Naive thymus-derived CD4-positive, alpha-beta T cell (primary cell): ENCODE data around the gene OR5AU1. TPM values are rescaled to one million over a fixed set of nuclear protein-coding genes. Genes with fewer than 3 reads are reported as not detected.
"Not testable (repeated sequence)": the region's sequence is repeated elsewhere in the genome, so short reads cannot be mapped to it uniquely, and the experiment has no call there.

Experiments
- ATAC-seq: fragments of 150-1000 bp; cut with Tn5 transposase; 2 replicates; pipeline ENCODE4 v1.10.0; 2021; ENCODE audit warnings: mild to moderate bottlenecking, moderate library complexity
- CTCF ChIA-PET: fragments of 350-600 bp; sonication (Branson Sonifier 250); formaldehyde crosslinking; loops from one replicate; lab custom pipeline; 2021; ENCODE audit warnings: antibody characterized with exemption; lab: Charles Lee
- POLR2A ChIA-PET: fragments of 350-600 bp; sonication (Branson Sonifier 250); formaldehyde crosslinking; loops from one replicate; lab custom pipeline; 2021; ENCODE audit warnings: antibody characterized with exemption, inconsistent platforms; lab: Charles Lee
- DNase-seq, 9 donors: peaks; one replicate each; pipeline versions ENCODE4 v3.0.0 to v3.0.0-alpha.2; 2020 to 2022; ENCODE audit warnings: mixed read lengths in 1 of 9
- H3K27ac ChIP-seq: one replicate; pipeline ENCODE4 v1.7.0; 2013; ENCODE audit warnings: mild to moderate bottlenecking, low read depth, low read length, moderate library complexity
- H3K27me3 ChIP-seq, 2 donors: one replicate each; pipeline ENCODE4 v1.7.0; 2013; ENCODE audit warnings: low read length in 2 of 2, mild to moderate bottlenecking in 2 of 2, moderate library complexity in 2 of 2; ENCODE audit not compliant: control insufficient read depth in 2 of 2, insufficient read depth in 2 of 2
- H3K36me3 ChIP-seq, 3 experiments: 1 replicate in 2 of 3; 2 replicates in 1 of 3; pipeline ENCODE4 v1.7.0; 2013; ENCODE audit warnings: low read length in 3 of 3, mild to moderate bottlenecking in 3 of 3, moderate library complexity in 1 of 3; ENCODE audit not compliant: insufficient read depth in 3 of 3, control insufficient read depth in 2 of 3
- H3K4me1 ChIP-seq, 2 donors: one replicate each; pipeline ENCODE4 v1.7.0; 2013; ENCODE audit warnings: low read length in 2 of 2, mild to moderate bottlenecking in 2 of 2, moderate library complexity in 1 of 2; ENCODE audit not compliant: control insufficient read depth in 2 of 2, insufficient read depth in 2 of 2
- H3K4me3 ChIP-seq: 2 replicates; pipeline ENCODE4 v1.7.0; 2013; ENCODE audit warnings: mild to moderate bottlenecking, low read length
- H3K9me3 ChIP-seq, 3 experiments: 1 replicate in 2 of 3; 2 replicates in 1 of 3; pipeline ENCODE4 v1.7.0; 2013; ENCODE audit warnings: low read length in 3 of 3; ENCODE audit not compliant: control insufficient read depth in 2 of 3
- H3K27ac Mint-ChIP-seq, 9 donors: one replicate each; pipeline ENCODE4 v1.8.0; 2020 to 2022; ENCODE audit warnings: mixed read lengths in 9 of 9, mild to moderate bottlenecking in 8 of 9, moderate library complexity in 5 of 9, inconsistent platforms in 2 of 9
- H3K27me3 Mint-ChIP-seq, 5 donors: one replicate each; pipeline ENCODE4 v1.8.0; 2021 to 2022; ENCODE audit warnings: mixed read lengths in 5 of 5, mild to moderate bottlenecking in 1 of 5
- H3K36me3 Mint-ChIP-seq, 5 donors: one replicate each; pipeline ENCODE4 v1.8.0; 2020 to 2022; ENCODE audit warnings: mixed read lengths in 5 of 5, mild to moderate bottlenecking in 3 of 5, inconsistent platforms in 1 of 5
- H3K4me1 Mint-ChIP-seq, 7 donors: one replicate each; pipeline ENCODE4 v1.8.0; 2020 to 2022; ENCODE audit warnings: mixed read lengths in 7 of 7, mild to moderate bottlenecking in 3 of 7, inconsistent platforms in 1 of 7
- H3K4me3 Mint-ChIP-seq, 10 donors: one replicate each; pipeline ENCODE4 v1.8.0; 2020 to 2022; ENCODE audit warnings: mild to moderate bottlenecking in 10 of 10, mixed read lengths in 10 of 10, moderate library complexity in 6 of 10, inconsistent platforms in 2 of 10
- H3K9me3 Mint-ChIP-seq, 11 donors: one replicate each; pipeline ENCODE4 v1.8.0; 2020 to 2022; ENCODE audit warnings: mixed read lengths in 11 of 11, mild to moderate bottlenecking in 4 of 11, inconsistent platforms in 1 of 11, moderate library complexity in 1 of 11
- intact Hi-C, 2 donors: fragments of 100-400 bp; cut with micrococcal nuclease; formaldehyde crosslinking; loops; one replicate each; pipeline ENCODE4 v1.15.1; 2023
- polyA plus RNA-seq, 2 donors: library from polyadenylated mRNA; unstranded; fragments of 300-500 nt; fragmentation: Illumina TruSeq; gene quantifications; one replicate each; pipeline ENCODE4 v1.2.3, GENCODE V29; 2021
- total RNA-seq, 6 experiments: library from RNA in 5 of 6; stranded (reverse) in 5 of 6; gene quantifications; 1 replicate in 5 of 6; 2 replicates in 1 of 6; pipeline ENCODE4 v1.2.3 and lab custom pipeline; 2021 to 2026

The OR5AU1 gene
- total and polyA plus RNA-seq, 7 experiments from 2014 or later = not detected

DNA sequence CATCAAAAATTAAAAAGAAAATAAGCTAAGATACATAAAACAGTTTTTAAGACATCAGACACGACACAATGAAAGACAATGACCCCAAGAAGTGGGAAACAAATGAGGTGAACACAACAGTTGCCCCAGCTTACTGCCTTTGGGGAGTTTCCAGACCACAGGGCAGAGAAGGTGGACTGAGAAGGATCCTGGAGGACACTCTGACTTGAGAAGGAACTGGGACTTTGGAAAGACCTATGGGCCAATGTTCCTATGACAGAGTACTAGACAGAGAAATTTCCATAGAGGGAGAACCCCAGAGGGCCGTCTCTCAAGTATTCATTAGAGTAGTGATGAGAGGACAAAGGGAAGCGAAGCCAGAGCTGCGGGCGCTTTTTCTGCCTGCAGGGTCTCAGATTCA, 6.2 kb upstream of the OR5AU1 start:
- no peak overlapping the region for H3K27ac ChIP-seq
- DNase-seq (no peak), ATAC-seq (no peak)
- intact Hi-C loops = no loop called here
- no peaks in the 10 kb centered on the region for H3K36me3 Mint-ChIP-seq
- CTCF ChIA-PET = no interaction called here
- H3K27me3 Mint-ChIP-seq = peaks cover 4 to 44% (median 21%) of the 10 kb centered on the region in 5 donors
- peaks cover 0 to under 1% of the 10 kb centered on the region in 2 donors for H3K27me3 ChIP-seq
- H3K4me1 ChIP-seq = no peaks in the 10 kb centered on the region
- H3K4me3 Mint-ChIP-seq = no peak overlapping the region
- H3K36me3 ChIP-seq = no peaks in the 10 kb centered on the region
- no peak overlapping the region for H3K27ac Mint-ChIP-seq
- H3K9me3 Mint-ChIP-seq = no peaks in the 10 kb centered on the region
- no peaks in the 10 kb centered on the region for H3K9me3 ChIP-seq
- H3K4me1 Mint-ChIP-seq = peaks cover 0 to 3% (median 0%) of the 10 kb centered on the region in 7 donors
- no peak overlapping the region for H3K4me3 ChIP-seq
- POLR2A ChIA-PET = no interaction called here

GRCh38 chr14:21160061-21160610, 4.3 kb upstream of the OR5AU1 start:
- ATAC-seq (no peak), DNase-seq (no peak)
- no peaks in the 10 kb centered on the region for H3K27me3 ChIP-seq
- no peaks in the 10 kb centered on the region for H3K36me3 ChIP-seq
- no peak overlapping the region for H3K27ac ChIP-seq
- H3K4me3 ChIP-seq = no peak overlapping the region
- Mint-ChIP-seq H3K36me3 (peaks cover 0 to 2% (median 0%) of the 10 kb centered on the region in 5 donors), H3K27ac (no peak overlapping the region), H3K9me3 (no peaks in the 10 kb centered on the region), H3K4me1 (peaks cover 0 to 5% (median under 1%) of the 10 kb centered on the region in 7 donors), H3K27me3 (peaks cover 5 to 43% (median 30%) of the 10 kb centered on the region in 5 donors), H3K4me3 (no peak overlapping the region)
- CTCF ChIA-PET = no interaction called here
- H3K9me3 ChIP-seq = no peaks in the 10 kb centered on the region
- H3K4me1 ChIP-seq = no peaks in the 10 kb centered on the region
- intact Hi-C loops = no loop called here
- POLR2A ChIA-PET = no interaction called here

DNA sequence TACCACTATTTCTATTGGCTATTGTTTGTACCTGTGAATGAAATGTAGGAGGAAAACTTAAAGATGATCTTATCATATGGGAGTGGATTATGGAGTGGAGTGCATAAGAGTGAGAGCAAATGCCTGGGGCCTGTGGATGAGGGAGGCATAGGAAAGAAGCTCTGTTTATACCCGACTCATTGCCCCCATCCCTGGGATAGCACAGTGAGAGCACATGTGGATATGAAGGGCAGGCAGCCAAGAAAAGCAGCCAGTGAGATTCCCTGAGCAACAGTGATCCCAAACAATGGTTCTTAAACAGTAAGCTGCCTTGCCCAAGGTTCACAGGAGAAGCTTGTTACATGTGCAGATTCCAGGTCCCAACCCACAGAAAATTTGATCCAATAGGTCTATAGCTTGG, 2.3 kb upstream of the OR5AU1 start:
- POLR2A ChIA-PET, intact Hi-C loops: not testable (repeated sequence)

GRCh38 chr14:21149641-21150367, 6.1 kb downstream of the OR5AU1 start:
- ATAC-seq = no peak
- Histone ChIP-seq H3K27me3 (no peaks in the 10 kb centered on the region), H3K36me3 (no peaks in the 10 kb centered on the region), H3K4me3 (no peak overlapping the region), H3K4me1 (no peaks in the 10 kb centered on the region), H3K27ac (no peak overlapping the region), H3K9me3 (peaks cover 0 to 1% (median 0%) of the 10 kb centered on the region in 3 experiments)
- intact Hi-C loops = no loop called here
- peaks cover 6 to 19% (median 12%) of the 10 kb centered on the region in 11 donors for H3K9me3 Mint-ChIP-seq
- peaks cover 10 to 26% (median 12%) of the 10 kb centered on the region in 5 donors for H3K27me3 Mint-ChIP-seq
- no peak for DNase-seq
- ChIA-PET CTCF (interaction anchor here (1.4 kb wide), 1 partner anchor 15 kb away, joined by 4 read pairs; no protein-coding TSS in a partner anchor), POLR2A (no interaction called here)
- H3K36me3 Mint-ChIP-seq = peaks cover 0 to 15% (median 4%) of the 10 kb centered on the region in 5 donors
- H3K4me3 Mint-ChIP-seq = no peak overlapping the region
- H3K4me1 Mint-ChIP-seq = no peaks in the 10 kb centered on the region
- H3K27ac Mint-ChIP-seq = no peak overlapping the region

More for the DNA sequence above, 2.3 kb upstream of the OR5AU1 start:
- H3K4me3 ChIP-seq, CTCF ChIA-PET, DNase-seq, H3K27ac ChIP-seq, H3K9me3 Mint-ChIP-seq, H3K4me1 ChIP-seq, H3K4me1 Mint-ChIP-seq, ATAC-seq, H3K36me3 ChIP-seq, H3K4me3 Mint-ChIP-seq, H3K9me3 ChIP-seq, H3K27ac Mint-ChIP-seq, H3K36me3 Mint-ChIP-seq, H3K27me3 ChIP-seq: not testable (repeated sequence)
- H3K27me3 Mint-ChIP-seq = peaks cover 10 to 44% (median 40%) of the 10 kb centered on the region in 5 donors

GRCh38 chr14:21145437-21145836, 10.4 kb downstream of the OR5AU1 start:
- Mint-ChIP-seq H3K27me3 (peaks cover 7 to 23% (median 17%) of the 10 kb centered on the region in 5 donors), H3K36me3 (peaks cover 0 to 22% (median 4%) of the 10 kb centered on the region in 5 donors), H3K4me3 (no peak overlapping the region), H3K4me1 (no peaks in the 10 kb centered on the region), H3K9me3 (peaks cover 6 to 36% (median 16%) of the 10 kb centered on the region in 11 donors), H3K27ac (no peak overlapping the region)
- Histone ChIP-seq H3K27me3 (no peaks in the 10 kb centered on the region), H3K4me3 (no peak overlapping the region), H3K36me3 (no peaks in the 10 kb centered on the region), H3K9me3 (peaks cover 0 to 7% (median 0%) of the 10 kb centered on the region in 3 experiments), H3K27ac (no peak overlapping the region), H3K4me1 (no peaks in the 10 kb centered on the region)
- intact Hi-C loops = no loop called here
- DNase-seq = no peak
- ChIA-PET CTCF (no interaction called here), POLR2A (no interaction called here)
- no peak for ATAC-seq

GRCh38 chr14:21142357-21142756, 13.5 kb downstream of the OR5AU1 start:
- no peaks in the 10 kb centered on the region for H3K4me1 Mint-ChIP-seq

More at GRCh38 chr14:21142357-21142756, 13.5 kb downstream of the OR5AU1 start:
- H3K9me3 ChIP-seq = peaks cover 0 to 7% (median 0%) of the 10 kb centered on the region in 3 experiments
- intact Hi-C loops = no loop called here
- no peak overlapping the region for H3K27ac Mint-ChIP-seq
- H3K4me1 ChIP-seq = no peaks in the 10 kb centered on the region
- H3K4me3 Mint-ChIP-seq = no peak overlapping the region
- DNase-seq (no peak), ATAC-seq (no peak)
- H3K36me3 Mint-ChIP-seq = peaks cover 0 to 22% (median 4%) of the 10 kb centered on the region in 5 donors
- H3K9me3 Mint-ChIP-seq = peaks cover 6 to 36% (median 16%) of the 10 kb centered on the region in 11 donors
- CTCF ChIA-PET = no interaction called here
- POLR2A ChIA-PET = interaction anchor here (0.6 kb wide), 1 partner anchor 18 kb away, joined by 4 read pairs; no protein-coding TSS in a partner anchor
- no peak overlapping the region for H3K27ac ChIP-seq
- no peaks in the 10 kb centered on the region for H3K27me3 ChIP-seq
- peaks cover 7 to 23% (median 17%) of the 10 kb centered on the region in 5 donors for H3K27me3 Mint-ChIP-seq
- no peaks in the 10 kb centered on the region for H3K36me3 ChIP-seq
- H3K4me3 ChIP-seq = no peak overlapping the region
